WERI-Rb-1 (cell line): ENCODE data around the gene CFHR5.

Source experiments
- DNase-seq: peaks from one replicate; pipeline ENCODE4 v3.0.0-alpha.2; 2020
- H3K27ac ChIP-seq: fragments of 250-450 bp; sonication (Bioruptor Pico); 2 replicates; pipeline ENCODE4 v1.5.1; 2020; ENCODE audit warnings: mild to moderate bottlenecking, moderate library complexity
- H3K27me3 ChIP-seq: fragments of 250-450 bp; sonication (Bioruptor Pico); 2 replicates; pipeline ENCODE4 v1.5.1; 2021; ENCODE audit warnings: mild to moderate bottlenecking, low read depth, moderate library complexity; ENCODE audit not compliant: insufficient read depth, severe bottlenecking
- H3K36me3 ChIP-seq: fragments of 250-450 bp; sonication (Bioruptor Pico); 2 replicates; pipeline ENCODE4 v1.5.1; 2020; ENCODE audit warnings: mild to moderate bottlenecking, moderate library complexity
- H3K4me3 ChIP-seq: 2 replicates; pipeline ENCODE4 v1.5.1; 2011; ENCODE audit warnings: low read depth, mild to moderate bottlenecking, control low read depth, low read length
- H3K9me3 ChIP-seq: fragments of 250-450 bp; sonication (Bioruptor Pico); 2 replicates; pipeline ENCODE4 v1.5.1; 2021; ENCODE audit warnings: mild to moderate bottlenecking, moderate library complexity; ENCODE audit not compliant: severe bottlenecking
- CTCF ChIP-seq: IDR thresholded peaks from 2 replicates; pipeline ENCODE4 v1.5.1; 2011; ENCODE audit warnings: low read depth, mild to moderate bottlenecking, control low read depth, inconsistent platforms, low read length

CFHR5 gene

GRCh38 chr1:196993916-196994315, 16.6 kb downstream of the CFHR5 start:
- H3K27ac ChIP-seq, result no peak overlapping the region
- no peaks in the 10 kb centered on the region for H3K9me3 ChIP-seq
- H3K36me3 ChIP-seq, result no peaks in the 10 kb centered on the region
- H3K27me3 ChIP-seq, result no peaks in the 10 kb centered on the region
- H3K4me3 ChIP-seq, result no peak overlapping the region
- TF ChIP-seq CTCF, result no peak
- DNase-seq, result no peak

GRCh38 chr1:196997423-196997822, 20.1 kb downstream of the CFHR5 start:
- Histone ChIP-seq H3K4me3 (no peak overlapping the region), H3K27ac (no peak overlapping the region), H3K27me3 (no peaks in the 10 kb centered on the region), H3K36me3 (no peaks in the 10 kb centered on the region), H3K9me3 (no peaks in the 10 kb centered on the region)
- DNase-seq, result no peak
- no peak for TF ChIP-seq CTCF

DNA sequence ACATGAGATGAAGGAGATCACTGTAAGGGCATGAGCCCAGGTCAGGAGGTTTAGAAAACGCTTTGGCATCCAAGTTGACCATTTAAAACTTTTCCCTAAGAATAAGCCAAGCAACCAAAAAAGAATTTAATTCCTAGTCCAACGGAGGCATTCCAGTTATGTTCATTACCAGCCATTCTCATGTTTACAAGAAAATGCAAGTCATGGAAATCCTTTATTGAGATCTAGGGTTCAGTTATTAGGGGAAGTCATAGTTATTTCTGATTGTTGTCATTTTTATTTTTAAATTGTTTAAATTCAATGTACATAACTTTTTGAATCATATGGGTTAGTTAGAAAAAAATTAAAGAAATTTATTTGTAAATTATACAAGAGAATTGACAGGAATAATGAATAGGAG, 24.5 kb downstream of the CFHR5 start:
- Histone ChIP-seq H3K9me3 (no peaks in the 10 kb centered on the region), H3K4me3 (no peak overlapping the region), H3K27me3 (no peaks in the 10 kb centered on the region), H3K36me3 (no peaks in the 10 kb centered on the region), H3K27ac (no peak overlapping the region)
- no peak for TF ChIP-seq CTCF
- DNase-seq, result no peak

DNA sequence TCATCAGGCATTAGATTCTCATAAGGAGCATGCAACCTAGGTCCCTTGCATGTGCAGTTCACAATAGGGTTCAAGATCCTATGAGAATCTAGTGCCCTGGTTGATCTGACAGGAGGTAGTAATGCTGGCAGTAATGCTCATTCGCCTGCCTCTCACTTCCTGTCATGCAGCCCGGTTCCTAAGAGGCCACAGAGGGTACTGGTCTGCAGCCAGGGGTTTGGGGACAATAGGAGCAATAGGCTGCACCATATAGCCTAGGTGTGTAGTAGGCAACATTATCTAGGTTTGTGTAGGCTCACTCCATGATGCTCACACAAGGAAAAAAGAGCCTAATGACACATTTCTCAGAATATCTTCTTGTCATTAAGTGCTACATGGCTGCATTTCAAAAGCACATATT, 25.8 kb downstream of the CFHR5 start:
- no peaks in the 10 kb centered on the region for H3K36me3 ChIP-seq
- H3K27ac ChIP-seq, result no peak overlapping the region
- no peak overlapping the region for H3K4me3 ChIP-seq
- no peaks in the 10 kb centered on the region for H3K27me3 ChIP-seq
- no peaks in the 10 kb centered on the region for H3K9me3 ChIP-seq
- DNase-seq, result no peak
- no peak for TF ChIP-seq CTCF

DNA sequence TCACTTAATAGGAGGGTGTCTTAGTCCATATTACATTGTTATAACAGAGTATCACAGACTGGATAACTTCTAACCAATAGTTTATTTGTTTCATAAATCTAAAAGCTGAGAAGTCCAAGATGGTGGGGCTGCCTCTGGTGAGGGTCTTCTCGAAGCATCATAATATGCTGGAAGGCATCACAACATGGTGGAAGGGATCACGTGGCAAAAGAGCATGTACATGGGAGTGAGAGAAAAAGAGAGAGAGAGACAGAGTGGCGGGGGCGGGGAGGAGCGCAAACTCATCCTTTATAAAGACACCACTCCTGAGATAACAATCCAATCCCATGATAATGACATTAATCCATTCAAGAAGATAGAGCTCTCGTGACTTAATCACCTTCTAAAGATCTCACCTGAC, 31.5 kb downstream of the CFHR5 start:
- peak; percentile 33 for DNase-seq
- Histone ChIP-seq H3K4me3 (no peak overlapping the region), H3K9me3 (peaks cover 5% of the 10 kb centered on the region), H3K36me3 (no peaks in the 10 kb centered on the region), H3K27ac (no peak overlapping the region), H3K27me3 (no peaks in the 10 kb centered on the region)
- no peak for TF ChIP-seq CTCF

- no peak overlapping the region for H3K27ac ChIP-seq
- peaks cover 5% of the 10 kb centered on the region for H3K9me3 ChIP-seq
- no peaks in the 10 kb centered on the region for H3K27me3 ChIP-seq
- no peak overlapping the region for H3K4me3 ChIP-seq
- H3K36me3 ChIP-seq, result no peaks in the 10 kb centered on the region
- TF ChIP-seq CTCF, result no peak
- no peak for DNase-seq
Measured at GRCh38 chr1:197011614-197012013, 34.3 kb downstream of the CFHR5 start.
